Stimulated activated CD8-positive, alpha-beta memory T cell treated with anti-CD3 and anti-CD28 coated beads, Interleukin-4, amount 100 ng/mL, for 48 hours (primary cell): ENCODE measurements around the gene ARMC9.
"Not testable (repeated sequence)": the region's sequence is repeated elsewhere in the genome, so short reads cannot be mapped to it uniquely, and the experiment has no call there.

Experiments used
- DNase-seq: peaks from one replicate; pipeline ENCODE4 v3.0.0-alpha.2; 2020

ARMC9 gene

DNA sequence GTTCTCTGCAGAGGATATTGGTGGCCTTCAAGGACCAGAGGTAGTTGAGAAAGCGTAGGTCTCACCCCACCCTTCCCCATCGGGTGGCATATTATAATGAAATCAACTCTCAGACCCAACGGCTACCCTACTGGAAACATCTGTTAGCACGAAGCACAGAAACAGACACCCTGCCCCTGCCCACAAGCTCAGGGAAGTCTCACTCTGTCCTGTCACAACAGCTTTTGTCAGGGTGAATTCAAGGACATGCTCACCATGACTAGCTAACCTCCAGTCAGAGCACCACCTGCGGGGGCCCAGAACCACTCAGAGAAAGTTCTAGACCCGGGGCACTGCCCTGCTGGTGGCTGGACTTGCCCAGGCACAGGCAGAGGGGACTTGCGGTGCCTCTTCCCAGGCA, 193.6 kb downstream of the ARMC9 start:
- DNase-seq = no peak

DNA sequence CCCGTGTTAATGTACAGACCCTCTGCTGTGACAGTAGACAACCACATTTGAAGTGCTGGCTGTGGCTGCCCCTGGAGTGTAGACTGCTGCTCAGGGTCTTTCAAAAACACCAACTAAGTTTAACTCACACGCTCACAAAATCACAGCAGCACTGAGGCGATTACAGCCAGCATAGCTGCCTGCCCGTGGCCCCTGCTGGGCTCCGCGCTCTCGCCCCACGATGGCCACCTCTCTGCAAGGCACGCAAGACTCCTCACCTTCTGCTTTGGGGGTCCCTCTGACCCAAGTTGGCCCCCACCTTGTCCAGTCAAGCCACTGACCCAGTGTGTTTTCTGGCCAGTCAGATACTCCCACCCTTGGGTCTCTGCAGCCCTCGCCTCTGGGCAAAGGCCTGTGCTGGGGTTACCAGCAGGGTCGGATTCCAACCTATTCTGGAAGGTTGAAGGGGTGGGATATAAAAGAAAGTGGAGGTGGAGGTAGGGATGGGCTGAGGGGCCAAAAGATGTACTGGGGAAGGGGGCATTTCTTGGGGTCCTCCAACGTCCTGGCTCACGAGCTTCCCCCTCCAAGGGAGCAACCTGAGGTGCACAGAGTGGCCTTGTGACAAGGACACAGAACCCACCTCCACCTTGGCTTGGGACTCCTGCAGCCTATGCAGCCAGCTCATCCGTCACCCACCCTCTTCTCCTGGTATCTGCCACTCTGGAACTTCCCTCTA, 194.2 kb downstream of the ARMC9 start:
- DNase-seq = no peak

DNA sequence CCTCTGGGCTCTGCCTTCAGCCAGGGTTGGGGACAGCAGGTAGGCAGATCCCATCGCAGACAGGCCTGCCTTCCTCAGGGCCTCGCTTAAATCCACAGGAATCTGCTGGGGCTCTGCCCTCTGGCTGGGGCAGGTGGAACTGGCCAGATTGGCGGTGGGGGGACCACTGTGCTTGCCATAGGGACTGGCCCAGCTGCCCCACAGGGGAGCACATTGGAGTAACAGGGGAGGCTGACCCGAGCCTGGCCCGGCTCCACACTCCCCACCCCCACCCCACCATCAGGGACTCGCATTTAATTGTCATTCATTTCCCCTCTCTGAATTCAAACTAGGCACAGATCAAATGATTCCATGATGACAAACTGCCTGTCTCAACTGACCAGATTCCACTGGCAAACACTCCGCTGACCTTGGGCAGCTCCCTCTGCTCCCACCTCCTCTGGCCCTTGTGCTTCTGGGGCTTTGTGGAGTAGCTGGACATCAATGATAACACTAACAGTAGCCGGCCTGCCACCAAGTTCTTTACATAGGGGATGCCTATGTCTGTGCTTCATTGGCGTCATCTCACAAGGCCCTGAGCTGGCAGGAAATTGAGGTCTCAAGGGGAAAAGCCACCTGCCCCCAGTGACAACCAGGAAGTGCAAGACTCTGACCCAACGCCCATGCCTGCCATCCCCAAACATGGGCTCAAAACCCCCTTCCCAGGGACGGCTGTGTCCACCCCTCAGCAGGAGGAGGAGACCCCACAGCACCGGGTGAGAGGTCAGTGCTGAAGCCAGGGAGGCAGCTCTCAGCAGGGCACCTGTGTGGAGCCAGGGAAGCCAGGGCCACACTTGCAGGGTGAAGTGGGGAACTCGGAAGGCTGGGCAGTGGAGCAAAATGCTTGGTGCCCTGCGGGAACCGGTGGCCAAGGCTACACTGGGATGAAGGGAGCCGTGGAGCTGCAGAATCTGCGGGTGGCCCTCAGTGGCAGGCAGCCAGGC, 195.0 kb downstream of the ARMC9 start:
- peak; percentile 61 for DNase-seq

DNA sequence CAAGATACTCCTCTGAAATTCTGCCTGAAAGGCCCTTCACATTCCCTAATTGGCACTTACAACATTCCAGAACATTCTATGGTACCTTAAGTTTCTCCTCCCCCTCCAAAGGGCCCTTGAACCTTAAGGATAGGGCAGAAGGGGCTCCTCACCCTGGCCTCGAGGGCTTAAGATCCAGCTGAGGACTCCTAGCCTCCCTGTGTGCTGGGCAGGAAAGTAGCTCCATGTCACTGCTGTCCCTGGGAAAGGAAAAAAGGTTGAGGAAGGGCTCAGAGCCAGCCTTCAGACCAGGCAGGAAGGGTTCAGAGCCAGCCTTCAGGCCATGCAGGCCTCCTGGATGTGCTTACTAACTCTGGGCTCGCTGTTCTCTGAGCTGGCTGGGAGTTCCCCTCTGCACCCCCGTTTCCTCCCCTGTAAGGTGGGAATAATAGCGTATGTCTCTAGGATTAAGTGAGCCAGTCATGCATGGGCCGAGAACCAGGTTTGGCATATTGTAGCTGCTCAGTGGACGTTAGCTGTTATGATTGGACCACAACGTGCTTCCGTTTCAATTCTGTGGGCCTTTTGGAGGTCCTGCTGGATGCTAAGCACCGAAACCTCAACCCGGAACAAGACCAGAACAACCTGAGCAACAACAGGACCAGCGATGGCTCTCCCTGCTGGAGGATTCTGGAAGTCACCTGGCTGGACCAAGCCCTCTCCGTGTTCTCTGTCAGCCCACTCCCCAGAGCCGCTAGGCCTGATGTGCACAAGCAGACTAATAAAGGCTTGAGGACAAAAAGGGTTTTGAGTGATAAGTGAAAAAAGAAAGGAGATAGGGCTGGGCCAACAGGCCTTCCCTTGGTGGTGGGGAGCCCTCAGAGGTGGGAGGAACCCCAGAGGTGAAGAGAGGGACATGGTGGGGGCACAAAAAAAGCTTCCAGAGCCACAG, 196.0 kb downstream of the ARMC9 start:
- no peak for DNase-seq

DNA sequence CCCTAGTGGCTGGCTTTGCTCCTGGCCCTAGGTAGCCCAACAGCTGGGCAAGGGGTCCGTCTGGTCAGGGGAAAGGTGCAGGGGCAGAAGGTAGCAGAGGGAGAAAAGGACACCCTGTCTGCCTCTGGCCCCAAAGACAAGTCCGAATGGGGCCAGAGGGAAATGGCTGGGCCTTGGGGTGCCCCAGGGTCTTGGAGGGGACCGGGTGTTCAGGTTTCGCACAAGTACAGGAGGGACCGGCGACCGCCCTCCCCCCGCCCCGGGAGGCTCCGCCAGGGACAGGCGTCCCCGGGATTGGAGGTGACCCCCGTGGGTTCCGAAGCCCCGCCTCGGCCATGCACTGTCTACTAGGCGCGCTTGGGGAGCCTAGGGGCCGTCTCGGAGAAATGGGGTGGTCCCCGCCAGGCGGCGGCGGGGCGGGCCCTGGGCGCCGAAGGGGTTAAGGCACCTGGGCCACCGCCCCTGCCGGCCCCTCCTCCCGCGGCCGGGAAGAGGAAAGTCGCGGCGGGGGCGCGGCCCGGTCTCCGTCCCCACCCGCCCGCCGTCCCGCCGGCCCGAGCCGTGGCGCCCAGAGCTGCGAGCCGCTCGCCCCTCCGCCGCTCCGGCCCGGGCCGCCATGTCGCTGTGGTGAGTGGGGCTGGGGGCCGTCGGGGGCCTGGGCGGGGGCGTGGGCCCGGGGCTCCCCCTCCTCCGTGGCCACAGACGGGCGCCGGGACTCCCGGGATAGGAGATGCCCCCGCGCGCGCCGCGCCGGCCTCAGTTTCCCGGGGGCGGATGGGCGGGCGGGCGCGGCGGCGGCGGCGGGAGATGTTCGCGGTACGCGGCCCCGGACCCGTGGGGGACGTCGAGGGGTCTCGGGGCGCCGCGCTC, 197.0 kb downstream of the ARMC9 start, which contains the start of gene B3GNT7:
B3GNT7 (plus strand) TSS at position 523 of the 870 bp plus-strand sequence; CDS start at position 617, 94 bp downstream.
- no peak for DNase-seq

DNA sequence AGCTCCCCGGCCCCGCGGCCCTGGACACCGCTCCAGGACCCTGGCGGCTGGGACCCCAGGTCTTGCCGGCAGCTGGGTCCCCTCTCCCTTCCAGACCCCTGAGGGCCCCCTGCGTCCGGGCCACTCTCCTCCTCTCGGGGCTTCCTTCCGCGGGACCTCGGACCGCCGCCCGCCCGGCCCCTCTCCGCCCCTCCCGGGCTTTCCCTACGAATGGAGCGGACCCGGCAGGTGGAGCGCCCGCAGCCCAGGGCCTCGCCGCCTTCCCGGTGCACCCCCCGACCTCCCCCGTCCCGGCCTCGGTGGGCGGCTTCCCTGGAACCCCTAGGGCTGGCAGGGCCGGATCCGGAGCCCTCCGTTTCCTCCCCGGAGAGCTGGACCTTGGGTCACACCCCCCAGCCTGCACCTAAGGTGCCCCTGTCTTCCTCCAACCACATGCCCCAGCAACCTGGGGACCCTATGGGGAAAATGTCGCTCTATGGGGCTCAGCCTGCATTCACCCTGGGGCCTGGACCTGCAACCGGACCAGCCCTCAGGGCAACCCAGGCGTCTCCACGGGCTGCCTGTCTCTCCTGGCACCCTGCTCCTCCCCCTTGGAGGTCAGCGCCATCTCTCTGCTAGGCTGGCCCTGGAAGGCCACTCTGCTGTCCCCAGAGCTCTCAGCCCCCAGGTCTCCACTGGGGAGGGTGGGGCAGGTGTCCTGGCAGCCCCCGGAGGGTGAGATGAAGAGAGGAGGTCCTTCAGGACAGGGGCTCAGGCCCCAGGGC, 197.8 kb downstream of the ARMC9 start:
- no peak for DNase-seq

DNA sequence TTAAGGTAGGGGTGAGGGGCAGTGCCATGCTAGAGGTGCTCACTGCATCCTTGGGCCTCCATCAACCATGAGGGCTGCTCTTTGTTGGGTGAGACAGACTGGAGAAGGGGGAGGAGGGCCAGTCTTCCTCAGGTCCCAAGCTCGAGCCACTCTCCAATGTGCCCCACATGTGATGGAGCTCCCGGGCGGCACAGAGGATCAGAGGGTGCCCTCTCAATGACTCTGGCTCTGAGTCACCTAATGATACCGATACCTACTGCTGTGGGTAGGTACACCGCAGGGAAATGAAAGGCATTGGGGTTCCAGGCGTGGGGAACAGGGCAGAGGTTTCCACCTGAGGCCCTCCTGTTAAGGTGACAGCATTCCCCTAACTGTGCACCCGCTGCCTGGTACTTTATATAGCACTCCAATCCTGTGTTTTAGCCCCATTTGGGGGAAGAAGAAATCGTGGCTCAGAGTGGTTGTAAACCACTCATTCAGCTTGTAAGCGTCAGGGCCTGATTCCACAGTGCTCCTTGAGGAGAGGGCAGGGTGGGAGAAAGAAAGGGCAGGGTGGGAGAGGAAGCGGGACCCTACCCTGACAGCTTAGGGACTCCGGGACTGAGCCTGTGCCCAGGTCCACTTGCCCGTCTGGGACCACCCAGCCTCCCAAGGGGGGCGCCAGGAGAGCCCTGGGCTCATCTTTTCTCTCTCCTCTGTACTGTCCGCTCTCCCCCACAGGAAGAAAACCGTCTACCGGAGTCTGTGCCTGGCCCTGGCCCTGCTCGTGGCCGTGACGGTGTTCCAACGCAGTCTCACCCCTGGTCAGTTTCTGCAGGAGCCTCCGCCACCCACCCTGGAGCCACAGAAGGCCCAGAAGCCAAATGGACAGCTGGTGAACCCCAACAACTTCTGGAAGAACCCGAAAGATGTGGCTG, 198.8 kb downstream of the ARMC9 start:
- peak; percentile 54 for DNase-seq

DNA sequence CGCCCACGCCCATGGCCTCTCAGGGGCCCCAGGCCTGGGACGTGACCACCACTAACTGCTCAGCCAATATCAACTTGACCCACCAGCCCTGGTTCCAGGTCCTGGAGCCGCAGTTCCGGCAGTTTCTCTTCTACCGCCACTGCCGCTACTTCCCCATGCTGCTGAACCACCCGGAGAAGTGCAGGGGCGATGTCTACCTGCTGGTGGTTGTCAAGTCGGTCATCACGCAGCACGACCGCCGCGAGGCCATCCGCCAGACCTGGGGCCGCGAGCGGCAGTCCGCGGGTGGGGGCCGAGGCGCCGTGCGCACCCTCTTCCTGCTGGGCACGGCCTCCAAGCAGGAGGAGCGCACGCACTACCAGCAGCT, 199.5 kb downstream of the ARMC9 start:
- DNase-seq = no peak

DNA sequence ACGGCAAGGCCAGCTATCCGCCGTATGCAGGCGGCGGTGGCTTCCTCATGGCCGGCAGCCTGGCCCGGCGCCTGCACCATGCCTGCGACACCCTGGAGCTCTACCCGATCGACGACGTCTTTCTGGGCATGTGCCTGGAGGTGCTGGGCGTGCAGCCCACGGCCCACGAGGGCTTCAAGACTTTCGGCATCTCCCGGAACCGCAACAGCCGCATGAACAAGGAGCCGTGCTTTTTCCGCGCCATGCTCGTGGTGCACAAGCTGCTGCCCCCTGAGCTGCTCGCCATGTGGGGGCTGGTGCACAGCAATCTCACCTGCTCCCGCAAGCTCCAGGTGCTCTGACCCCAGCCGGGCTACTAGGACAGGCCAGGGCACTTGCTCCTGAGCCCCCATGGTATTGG, 200.2 kb downstream of the ARMC9 start:
- DNase-seq = no peak

DNA sequence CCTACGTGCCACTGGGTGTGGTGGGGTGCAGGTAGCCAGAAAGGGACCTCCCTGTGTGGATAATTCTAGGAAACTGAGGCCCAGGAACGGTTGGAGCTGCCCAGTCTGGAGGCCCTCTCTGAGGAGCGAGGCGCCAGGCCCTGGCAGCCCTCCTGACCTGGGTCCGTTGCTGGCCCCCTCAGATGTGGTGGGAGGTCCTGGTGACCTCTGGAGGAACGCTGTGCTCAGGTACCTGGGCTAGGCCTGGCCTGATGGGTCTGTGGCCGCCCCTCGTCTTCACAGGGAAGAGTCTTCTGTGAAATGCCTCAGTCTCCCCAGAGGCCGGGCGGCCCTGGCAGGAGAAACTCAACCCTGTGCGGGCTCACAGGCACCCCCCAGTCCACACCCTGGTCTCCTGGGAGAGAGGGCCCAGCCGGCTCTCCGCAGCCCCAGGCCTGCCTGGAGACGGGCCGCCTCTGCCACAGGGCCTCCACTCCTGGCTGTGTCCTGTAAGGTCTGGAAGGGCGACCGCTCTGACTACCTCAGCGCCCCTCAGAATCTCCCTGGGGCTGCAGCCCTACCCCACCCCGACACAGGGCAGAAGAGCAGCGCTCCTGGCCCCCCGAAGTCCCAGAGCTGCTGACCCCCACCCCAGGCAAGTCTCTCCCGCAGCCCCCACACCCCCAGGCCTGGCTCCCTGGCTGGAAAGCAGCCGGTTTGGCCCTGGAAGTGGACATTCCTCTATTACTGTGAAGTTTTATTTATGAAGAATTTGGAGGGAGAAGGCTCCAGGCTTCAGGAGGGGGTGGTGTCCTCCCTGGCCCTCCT, 200.8 kb downstream of the ARMC9 start:
- no peak for DNase-seq

DNA sequence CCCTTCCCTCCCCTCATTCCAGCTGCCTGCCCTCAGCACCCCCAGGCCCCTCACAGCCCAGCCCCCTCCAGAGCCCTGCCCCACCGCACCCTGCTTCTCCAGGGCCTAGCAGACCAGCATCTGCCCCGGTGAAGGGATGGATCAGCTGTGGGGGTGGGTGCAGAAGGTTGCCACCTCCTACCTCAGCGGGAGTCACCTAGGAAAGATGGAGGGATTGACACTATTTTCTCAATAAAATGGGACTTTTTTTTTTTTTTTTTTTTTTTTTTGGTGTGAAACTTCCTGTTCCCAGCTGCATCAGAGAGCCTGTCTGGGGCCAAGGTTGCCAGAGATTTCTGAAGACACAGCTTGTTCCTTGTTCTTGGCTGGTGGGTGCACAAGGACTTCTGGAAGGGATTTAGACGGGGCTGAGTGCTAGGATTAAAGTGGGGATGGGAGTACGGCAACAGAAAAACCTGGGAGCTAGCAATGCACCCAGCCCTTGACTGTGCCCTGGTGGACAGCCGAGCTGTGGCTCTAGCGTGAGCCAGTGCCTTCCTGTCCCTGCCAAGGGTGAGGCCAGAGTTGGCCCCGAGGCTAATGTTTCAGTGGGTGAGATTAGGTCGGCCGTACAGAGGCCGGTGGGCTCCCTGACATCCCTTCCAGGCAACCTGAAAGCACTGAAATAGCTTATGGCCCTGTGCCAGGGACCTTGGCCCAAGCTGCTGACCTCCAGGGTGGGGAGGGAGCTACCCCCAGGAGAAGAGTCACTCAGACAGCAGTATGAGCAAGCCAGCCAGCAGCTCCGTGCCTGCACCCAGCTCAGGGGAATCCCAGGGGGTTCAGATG, 201.6 kb downstream of the ARMC9 start:
- no peak for DNase-seq

DNA sequence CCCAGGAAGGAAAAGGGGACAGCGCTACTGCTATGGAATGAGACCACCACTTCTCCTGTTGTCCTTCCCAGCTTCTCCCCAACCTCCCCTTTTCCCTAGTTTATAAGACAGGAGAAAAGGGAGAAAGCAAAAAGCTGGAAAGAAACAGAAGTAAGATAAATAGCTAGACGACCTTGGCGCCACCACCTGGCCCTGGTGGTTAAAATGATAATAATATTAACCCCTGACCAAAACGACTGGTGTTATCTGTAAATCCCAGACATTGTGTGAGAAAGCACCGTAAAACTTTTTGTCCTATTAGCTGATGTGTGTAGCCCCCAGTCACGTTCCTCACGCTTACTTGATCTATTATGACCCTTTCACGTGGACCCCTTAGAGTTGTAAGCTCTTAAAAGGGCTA, 202.2 kb downstream of the ARMC9 start:
- not testable (repeated sequence) for DNase-seq

DNA sequence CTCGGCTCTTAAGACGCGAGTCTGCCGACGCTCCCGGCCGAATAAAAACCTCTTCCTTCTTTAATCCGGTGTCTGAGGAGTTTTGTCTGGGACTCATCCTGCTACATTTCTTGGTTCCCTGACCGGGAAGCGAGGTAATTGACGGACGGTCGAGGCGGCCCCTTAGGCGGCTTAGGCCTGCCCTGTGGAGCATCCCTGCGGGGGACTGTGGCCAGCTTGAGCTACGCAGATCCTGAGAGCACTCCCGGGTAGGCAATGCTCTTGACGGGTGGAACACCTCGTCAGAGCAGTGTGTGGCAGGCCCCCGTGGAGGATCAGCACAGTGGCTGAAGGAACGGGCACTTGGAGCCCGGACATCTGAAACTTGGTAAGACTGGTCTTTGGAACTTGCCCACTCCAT, 202.7 kb downstream of the ARMC9 start:
- not testable (repeated sequence) for DNase-seq

DNA sequence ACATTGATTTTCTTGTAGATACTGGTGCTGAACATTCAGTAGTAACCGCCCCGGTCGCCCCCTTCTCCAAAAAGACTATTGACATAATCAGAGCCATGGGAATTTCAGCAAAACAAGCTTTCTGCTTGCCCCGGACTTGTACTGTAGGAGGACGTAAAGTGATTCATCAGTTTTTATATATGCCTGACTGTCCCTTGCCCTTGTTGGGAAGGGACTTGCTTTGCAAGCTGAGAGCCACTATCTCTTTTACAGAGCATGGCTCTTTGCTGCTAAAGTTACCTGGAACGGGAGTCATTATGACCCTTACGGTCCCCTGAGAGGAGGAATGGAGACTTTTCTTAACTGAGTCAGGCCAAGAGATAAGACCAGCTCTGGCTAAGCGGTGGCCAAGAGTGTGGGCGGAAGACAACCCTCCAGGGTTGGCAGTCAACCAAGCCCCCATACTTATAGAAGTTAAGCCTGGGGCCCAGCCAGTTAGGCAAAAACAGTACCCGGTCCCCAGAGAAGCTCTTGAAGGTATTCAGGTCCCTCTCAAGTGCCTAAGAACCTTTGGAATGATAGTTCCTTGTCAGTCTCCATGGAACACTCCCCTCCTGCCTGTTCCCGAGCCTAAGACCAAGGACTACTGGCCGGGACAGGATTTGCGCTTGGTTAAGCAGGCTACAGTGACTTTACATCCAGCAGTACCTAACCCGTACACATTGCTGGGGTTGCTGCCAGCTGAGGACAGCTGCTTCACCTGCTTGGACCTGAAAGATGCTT, 205.2 kb downstream of the ARMC9 start:
- DNase-seq = not testable (repeated sequence)

DNA sequence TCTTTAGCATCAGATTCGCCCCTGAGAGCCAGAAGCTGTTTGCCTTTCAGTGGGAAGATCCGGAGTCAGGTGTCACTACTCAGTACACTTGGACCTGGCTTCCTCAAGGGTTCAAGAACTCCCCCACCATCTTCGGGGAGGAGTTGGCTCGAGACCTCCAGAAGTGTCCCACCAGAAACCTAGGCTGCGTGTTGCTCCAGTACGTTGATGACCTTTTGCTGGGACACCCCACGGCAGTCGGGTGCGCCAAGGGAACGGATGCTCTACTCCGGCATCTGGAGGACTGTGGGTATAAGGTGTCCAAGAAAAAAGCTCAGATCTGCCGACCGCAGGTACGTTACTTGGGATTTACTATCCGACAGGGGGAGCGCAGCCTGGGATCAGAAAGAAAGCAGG, 205.8 kb downstream of the ARMC9 start:
- not testable (repeated sequence) for DNase-seq

DNA sequence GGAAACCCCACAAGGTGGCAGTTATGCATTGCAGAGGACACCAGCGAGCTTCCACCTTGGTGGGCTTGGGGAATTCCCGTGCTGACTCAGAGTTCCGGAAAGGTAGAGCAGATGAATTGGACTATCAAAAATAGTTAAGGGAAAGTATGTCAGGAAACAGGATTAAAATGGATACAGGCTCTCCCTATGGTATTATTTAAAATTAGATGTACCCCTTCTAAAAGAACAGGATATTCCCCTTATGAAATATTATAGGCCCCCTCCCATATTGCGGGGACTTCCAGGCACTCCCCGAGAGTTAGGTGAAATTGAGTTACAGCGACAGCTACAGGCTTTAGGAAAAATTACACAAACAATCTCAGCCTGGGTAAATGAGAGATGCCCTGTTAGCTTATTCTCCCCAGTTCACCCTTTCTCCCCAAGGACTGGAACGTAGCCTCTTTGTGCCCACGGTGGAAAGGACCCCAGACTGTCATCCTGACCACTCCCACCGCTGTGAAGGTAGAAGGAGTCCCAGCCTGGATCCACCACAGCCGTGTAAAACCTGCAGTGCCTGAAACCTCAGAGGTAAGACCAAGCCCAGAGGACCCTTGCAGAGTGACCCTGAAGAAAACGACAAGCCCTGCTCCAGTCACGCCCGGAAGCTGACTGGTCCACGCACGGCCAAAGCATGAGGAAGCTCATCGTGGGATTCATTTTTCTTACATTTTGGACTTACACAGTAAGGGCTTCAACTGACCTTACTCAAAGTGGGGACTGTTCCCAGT, 207.4 kb downstream of the ARMC9 start:
- DNase-seq = peak; percentile 61
